ENCODE measurements around the gene MAPK7. TPM values are rescaled to one million over a fixed set of nuclear protein-coding genes. Genes with fewer than 3 reads are reported as not detected.

MAPK7 gene
- total RNA-seq, 4 donors from 2014 or later, result 15.3 to 112 (median 48.3) TPM

DNA sequence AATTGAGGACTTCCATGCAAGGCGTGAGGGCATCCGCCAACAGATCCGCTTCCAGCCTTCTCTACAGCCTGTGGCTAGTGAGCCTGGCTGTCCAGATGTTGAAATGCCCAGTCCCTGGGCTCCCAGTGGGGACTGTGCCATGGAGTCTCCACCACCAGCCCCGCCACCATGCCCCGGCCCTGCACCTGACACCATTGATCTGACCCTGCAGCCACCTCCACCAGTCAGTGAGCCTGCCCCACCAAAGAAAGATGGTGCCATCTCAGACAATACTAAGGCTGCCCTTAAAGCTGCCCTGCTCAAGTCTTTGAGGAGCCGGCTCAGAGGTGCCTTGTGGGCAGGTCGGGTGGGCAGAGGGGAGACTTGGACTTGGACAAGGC lies 3.1 kb downstream of the MAPK7 start:
- no peak overlapping the region for H3K4me3 ChIP-seq
- no peaks in the 10 kb centered on the region for H3K27me3 ChIP-seq
- intact Hi-C loops (cut with DNase I; ENCODE audit: low total_unique reads), result no loop called here
- 93% methylated on average over 5 of the region's 7 CpGs; no CpG with 5 or more reads in 1 of the 2 donors for WGBS, 2 donors (ENCODE audit: low coverage in 1 of 2)
- DNase-seq, result no peak
- TF ChIP-seq POLR2AphosphoS5 (IDR thresholded peaks at IDR 0.05), result no peak
- H3K27ac ChIP-seq, result peak overlapping the region in 1 of 4 donors; percentile 35
- peaks cover 0 to 18% (median 7%) of the 10 kb centered on the region in 4 donors for H3K36me3 ChIP-seq
- peaks cover 32 to 62% (median 53%) of the 10 kb centered on the region in 4 donors for H3K4me1 ChIP-seq
- H3K9me3 ChIP-seq, result no peaks in the 10 kb centered on the region
- in situ Hi-C loops (cut with MboI; ENCODE audit: low pct_ligation_motif_present in 1 of 4, low pct_unique_long_range_greater_than_20kb in 1 of 4, low sequenced_read_pairs in 3 of 4), result no loop called here

DNA sequence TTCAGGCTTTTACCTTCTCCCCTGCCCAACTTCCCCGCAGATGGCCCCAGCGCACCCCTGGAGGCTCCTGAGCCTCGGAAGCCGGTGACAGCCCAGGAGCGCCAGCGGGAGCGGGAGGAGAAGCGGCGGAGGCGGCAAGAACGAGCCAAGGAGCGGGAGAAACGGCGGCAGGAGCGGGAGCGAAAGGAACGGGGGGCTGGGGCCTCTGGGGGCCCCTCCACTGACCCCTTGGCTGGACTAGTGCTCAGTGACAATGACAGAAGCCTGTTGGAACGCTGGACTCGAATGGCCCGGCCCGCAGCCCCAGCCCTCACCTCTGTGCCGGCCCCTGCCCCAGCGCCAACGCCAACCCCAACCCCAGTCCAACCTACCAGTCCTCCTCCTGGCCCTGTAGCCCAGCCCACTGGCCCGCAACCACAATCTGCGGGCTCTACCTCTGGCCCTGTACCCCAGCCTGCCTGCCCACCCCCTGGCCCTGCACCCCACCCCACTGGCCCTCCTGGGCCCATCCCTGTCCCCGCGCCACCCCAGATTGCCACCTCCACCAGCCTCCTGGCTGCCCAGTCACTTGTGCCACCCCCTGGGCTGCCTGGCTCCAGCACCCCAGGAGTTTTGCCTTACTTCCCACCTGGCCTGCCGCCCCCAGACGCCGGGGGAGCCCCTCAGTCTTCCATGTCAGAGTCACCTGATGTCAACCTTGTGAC lies 3.6 kb downstream of the MAPK7 start:
- TF ChIP-seq POLR2A (IDR thresholded peaks at IDR 0.05), result no peak
- no peak for TF ChIP-seq POLR2AphosphoS5 (IDR thresholded peaks at IDR 0.05)
- TF ChIP-seq, protein P1, sequence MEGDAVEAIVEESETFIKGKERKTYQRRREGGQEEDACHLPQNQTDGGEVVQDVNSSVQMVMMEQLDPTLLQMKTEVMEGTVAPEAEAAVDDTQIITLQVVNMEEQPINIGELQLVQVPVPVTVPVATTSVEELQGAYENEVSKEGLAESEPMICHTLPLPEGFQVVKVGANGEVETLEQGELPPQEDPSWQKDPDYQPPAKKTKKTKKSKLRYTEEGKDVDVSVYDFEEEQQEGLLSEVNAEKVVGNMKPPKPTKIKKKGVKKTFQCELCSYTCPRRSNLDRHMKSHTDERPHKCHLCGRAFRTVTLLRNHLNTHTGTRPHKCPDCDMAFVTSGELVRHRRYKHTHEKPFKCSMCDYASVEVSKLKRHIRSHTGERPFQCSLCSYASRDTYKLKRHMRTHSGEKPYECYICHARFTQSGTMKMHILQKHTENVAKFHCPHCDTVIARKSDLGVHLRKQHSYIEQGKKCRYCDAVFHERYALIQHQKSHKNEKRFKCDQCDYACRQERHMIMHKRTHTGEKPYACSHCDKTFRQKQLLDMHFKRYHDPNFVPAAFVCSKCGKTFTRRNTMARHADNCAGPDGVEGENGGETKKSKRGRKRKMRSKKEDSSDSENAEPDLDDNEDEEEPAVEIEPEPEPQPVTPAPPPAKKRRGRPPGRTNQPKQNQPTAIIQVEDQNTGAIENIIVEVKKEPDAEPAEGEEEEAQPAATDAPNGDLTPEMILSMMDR (IDR thresholded peaks at IDR 0.05), result no peak
- no peak for TF ChIP-seq EP300 (IDR thresholded peaks at IDR 0.05; ENCODE audit: low read depth)
- Histone ChIP-seq H3K4me1 (peaks cover 32 to 65% (median 50%) of the 10 kb centered on the region in 4 donors), H3K36me3 (peaks cover 0 to 18% (median 7%) of the 10 kb centered on the region in 4 donors), H3K27ac (peak overlapping the region in 3 of 4 donors; percentile 35 to 95 (median 88)), H3K4me3 (no peak overlapping the region), H3K9me3 (no peaks in the 10 kb centered on the region), H3K27me3 (no peaks in the 10 kb centered on the region)
- in situ Hi-C loops (cut with MboI; ENCODE audit: low pct_ligation_motif_present in 1 of 4, low pct_unique_long_range_greater_than_20kb in 1 of 4, low sequenced_read_pairs in 3 of 4), result no loop called here
- 86 to 95% methylated on average over 7 to 31 of the region's 31 CpGs for WGBS, 2 donors (ENCODE audit: low coverage in 1 of 2)
- intact Hi-C loops (cut with DNase I; ENCODE audit: low total_unique reads), result no loop called here
- no peak for DNase-seq

DNA sequence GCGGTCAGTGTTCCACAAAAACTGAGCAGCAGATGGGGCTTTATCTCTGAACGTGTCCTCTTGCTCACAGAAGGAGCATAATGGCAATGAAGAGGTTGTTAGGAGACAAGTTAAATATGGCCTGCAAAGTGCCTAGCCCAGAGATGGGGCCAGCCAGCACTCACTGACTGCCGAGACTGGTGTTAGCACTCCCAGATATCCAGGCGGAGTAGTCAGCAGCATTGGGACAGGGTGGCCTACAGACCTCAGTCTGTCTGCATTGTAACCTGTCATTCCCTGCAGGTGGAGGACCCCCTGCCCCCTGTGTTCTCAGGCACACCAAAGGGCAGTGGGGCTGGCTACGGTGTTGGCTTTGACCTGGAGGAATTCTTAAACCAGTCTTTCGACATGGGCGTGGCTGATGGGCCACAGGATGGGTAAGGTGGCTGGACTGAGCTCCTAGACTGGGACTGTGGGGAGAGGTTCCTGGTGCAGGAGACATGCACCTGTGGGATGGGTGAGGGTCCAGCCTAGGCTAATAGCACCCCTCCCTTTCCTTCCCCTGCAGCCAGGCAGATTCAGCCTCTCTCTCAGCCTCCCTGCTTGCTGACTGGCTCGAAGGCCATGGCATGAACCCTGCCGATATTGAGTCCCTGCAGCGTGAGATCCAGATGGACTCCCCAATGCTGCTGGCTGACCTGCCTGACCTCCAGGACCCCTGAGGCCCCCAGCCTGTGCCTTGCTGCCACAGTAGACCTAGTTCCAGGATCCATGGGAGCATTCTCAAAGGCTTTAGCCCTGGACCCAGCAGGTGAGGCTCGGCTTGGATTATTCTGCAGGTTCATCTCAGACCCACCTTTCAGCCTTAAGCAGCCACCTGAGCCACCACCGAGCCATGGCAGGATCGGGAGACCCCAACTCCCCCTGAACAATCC lies 4.5 kb downstream of the MAPK7 start:
- intact Hi-C loops (cut with DNase I; ENCODE audit: low total_unique reads), result no loop called here
- peaks cover 0 to 18% (median 7%) of the 10 kb centered on the region in 4 donors for H3K36me3 ChIP-seq
- peaks cover 40 to 69% (median 55%) of the 10 kb centered on the region in 4 donors for H3K4me1 ChIP-seq
- H3K4me3 ChIP-seq, result no peak overlapping the region
- in situ Hi-C loops (cut with MboI; ENCODE audit: low pct_ligation_motif_present in 1 of 4, low pct_unique_long_range_greater_than_20kb in 1 of 4, low sequenced_read_pairs in 3 of 4), result no loop called here
- 76% methylated on average over 13 of the region's 13 CpGs; no CpG with 5 or more reads in 1 of the 2 donors for WGBS, 2 donors (ENCODE audit: low coverage in 1 of 2)
- no peaks in the 10 kb centered on the region for H3K9me3 ChIP-seq
- TF ChIP-seq, protein P1 (IDR thresholded peaks at IDR 0.05), result no peak
- no peak for TF ChIP-seq POLR2AphosphoS5 (IDR thresholded peaks at IDR 0.05)
- no peak for TF ChIP-seq EP300 (IDR thresholded peaks at IDR 0.05; ENCODE audit: low read depth)
- TF ChIP-seq POLR2A (IDR thresholded peaks at IDR 0.05), result no peak
- peak overlapping the region in 2 of 4 donors; percentile 88 to 95 for H3K27ac ChIP-seq
- no peaks in the 10 kb centered on the region for H3K27me3 ChIP-seq
- no peak for DNase-seq

DNA sequence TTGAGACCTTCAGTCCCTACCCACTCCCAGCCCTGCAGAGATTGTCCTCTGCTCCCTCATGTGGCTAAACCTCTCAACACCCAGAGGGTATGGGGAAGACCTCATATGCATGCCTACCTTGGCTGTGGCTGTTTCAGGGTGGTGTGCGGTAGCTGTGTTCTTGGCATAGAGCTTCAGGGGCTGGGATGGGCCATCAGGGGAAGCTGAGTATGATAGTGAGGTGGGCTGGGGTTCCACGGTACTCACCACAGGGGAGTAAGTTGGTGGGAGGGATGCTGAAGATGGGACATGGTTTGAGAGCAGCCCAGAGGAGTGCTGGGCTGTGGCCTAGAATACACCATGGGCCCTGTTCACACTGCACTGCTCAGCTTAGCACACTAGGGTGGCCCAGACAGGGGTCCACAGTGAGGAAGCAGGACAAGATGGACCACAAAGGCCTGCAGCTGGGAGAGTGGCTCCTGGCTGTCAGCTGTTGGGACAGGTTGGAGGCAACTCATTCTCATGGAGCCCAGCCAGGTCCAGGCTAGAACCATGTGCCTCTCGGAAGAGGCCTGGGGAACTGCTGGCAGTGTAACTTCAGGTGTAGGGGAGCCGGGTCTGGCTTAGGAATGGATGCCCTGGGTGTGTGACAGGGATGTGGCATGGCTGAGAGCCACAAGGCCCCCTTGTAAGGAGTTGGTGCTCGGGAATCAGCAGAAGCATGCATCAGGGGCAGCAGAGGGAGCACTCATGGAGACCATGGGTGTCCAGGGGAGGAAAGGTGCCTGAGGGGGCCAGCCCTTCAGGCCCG lies 5.6 kb downstream of the MAPK7 start:
- TF ChIP-seq POLR2AphosphoS5 (IDR thresholded peaks at IDR 0.05), result peak in 1 of 3 donors; percentile 17
- TF ChIP-seq, protein P1 (IDR thresholded peaks at IDR 0.05), result no peak
- TF ChIP-seq EP300 (IDR thresholded peaks at IDR 0.05; ENCODE audit: low read depth), result no peak
- Histone ChIP-seq H3K36me3 (peaks cover 0 to 18% (median 7%) of the 10 kb centered on the region in 4 donors), H3K4me1 (peaks cover 50 to 79% (median 63%) of the 10 kb centered on the region in 4 donors), H3K27me3 (no peaks in the 10 kb centered on the region), H3K9me3 (no peaks in the 10 kb centered on the region), H3K27ac (peak overlapping the region; percentile 84 to 95 (median 90)), H3K4me3 (no peak overlapping the region)
- 84% methylated on average over 6 of the region's 6 CpGs; no CpG with 5 or more reads in 1 of the 2 donors for WGBS, 2 donors (ENCODE audit: low coverage in 1 of 2)
- in situ Hi-C loops (cut with MboI; ENCODE audit: low pct_ligation_motif_present in 1 of 4, low pct_unique_long_range_greater_than_20kb in 1 of 4, low sequenced_read_pairs in 3 of 4) (no loop called here), intact Hi-C loops (cut with DNase I; ENCODE audit: low total_unique reads) (no loop called here)
- DNase-seq, result no peak

Data from transverse colon (tissue), 4 donors.